ENCODE data around the gene SLC15A4. TPM values are rescaled to one million over a fixed set of nuclear protein-coding genes. Genes with fewer than 3 reads are reported as not detected.
A peak's percentile ranks its signal among the peaks of the same experiment; 100 is the strongest.
"Not testable (repeated sequence)": the region's sequence is repeated elsewhere in the genome, so short reads cannot be mapped to it uniquely, and the experiment has no call there.

SLC15A4 gene
- total RNA-seq, 1 experiment from 2014 or later, result 35.0 TPM

GRCh38 chr12:128852026-128852698 is 28.4 kb upstream of the SLC15A4 start:
- no peak for DNase-seq
- peaks cover 17% of the 10 kb centered on the region for H3K27me3 ChIP-seq (ENCODE audit: control insufficient read depth, insufficient read depth, low read length)
- no peaks in the 10 kb centered on the region for H3K36me3 ChIP-seq (replicated peaks; ENCODE audit: control insufficient read depth, insufficient read depth, low read length)
- no peak overlapping the region for H3K4me3 ChIP-seq (ENCODE audit: insufficient read depth, low read depth, low read length)

DNA sequence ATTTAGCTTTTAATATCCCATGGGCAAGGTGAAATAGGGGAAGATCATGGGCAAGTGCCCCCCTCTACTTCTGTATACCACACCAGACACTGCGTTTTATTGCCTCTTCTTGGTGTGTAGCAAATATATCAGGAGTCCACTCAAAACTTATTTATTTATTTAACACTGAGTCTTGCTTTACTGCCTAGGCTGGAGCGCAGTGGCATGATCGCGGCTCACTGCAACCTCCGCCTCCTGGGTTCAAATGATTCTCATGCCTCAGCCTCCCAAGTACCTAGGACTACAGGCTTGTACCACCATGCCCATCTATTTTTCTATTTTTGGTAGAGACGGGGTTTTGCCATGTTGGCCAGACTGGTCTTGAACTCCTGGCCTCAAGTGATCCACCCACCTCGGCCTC is 27.7 kb upstream of the SLC15A4 start:
- not testable (repeated sequence) for H3K36me3 ChIP-seq (replicated peaks; ENCODE audit: control insufficient read depth, insufficient read depth, low read length)

DNA sequence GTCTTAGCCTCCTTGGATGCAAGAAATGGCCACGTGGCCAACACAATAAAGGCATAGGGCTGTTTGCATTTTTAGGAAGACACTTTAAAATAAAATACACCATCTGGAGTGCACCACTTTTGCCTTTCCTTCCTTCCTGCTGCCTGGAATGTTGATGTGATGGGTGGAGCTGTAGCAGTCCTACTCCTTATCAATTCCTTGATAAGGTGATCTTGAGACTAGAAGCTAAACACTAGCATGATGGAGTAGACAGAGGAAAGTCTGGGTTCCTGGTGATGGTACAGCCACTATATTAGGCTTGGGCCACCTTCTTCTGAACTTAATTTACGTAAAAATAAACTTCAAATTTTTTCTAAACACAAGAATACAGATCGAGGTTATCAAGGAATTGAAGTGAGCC is 26.6 kb upstream of the SLC15A4 start:
- DNase-seq, result no peak
- Histone ChIP-seq H3K27me3 (ENCODE audit: control insufficient read depth, insufficient read depth, low read length) (peaks cover 17% of the 10 kb centered on the region), H3K36me3 (replicated peaks; ENCODE audit: control insufficient read depth, insufficient read depth, low read length) (no peaks in the 10 kb centered on the region), H3K4me3 (ENCODE audit: insufficient read depth, low read depth, low read length) (no peak overlapping the region)

More for the DNA sequence above, 27.7 kb upstream of the SLC15A4 start:
- H3K27me3 ChIP-seq (ENCODE audit: control insufficient read depth, insufficient read depth, low read length), result peaks cover 17% of the 10 kb centered on the region
- not testable (repeated sequence) for H3K4me3 ChIP-seq (ENCODE audit: insufficient read depth, low read depth, low read length); DNase-seq

GRCh38 chr12:128849806-128850205 is 26.0 kb upstream of the SLC15A4 start:
- peaks cover 16% of the 10 kb centered on the region for H3K27me3 ChIP-seq (ENCODE audit: control insufficient read depth, insufficient read depth, low read length)
- not testable (repeated sequence) for DNase-seq; H3K36me3 ChIP-seq (replicated peaks; ENCODE audit: control insufficient read depth, insufficient read depth, low read length); H3K4me3 ChIP-seq (ENCODE audit: insufficient read depth, low read depth, low read length)

DNA sequence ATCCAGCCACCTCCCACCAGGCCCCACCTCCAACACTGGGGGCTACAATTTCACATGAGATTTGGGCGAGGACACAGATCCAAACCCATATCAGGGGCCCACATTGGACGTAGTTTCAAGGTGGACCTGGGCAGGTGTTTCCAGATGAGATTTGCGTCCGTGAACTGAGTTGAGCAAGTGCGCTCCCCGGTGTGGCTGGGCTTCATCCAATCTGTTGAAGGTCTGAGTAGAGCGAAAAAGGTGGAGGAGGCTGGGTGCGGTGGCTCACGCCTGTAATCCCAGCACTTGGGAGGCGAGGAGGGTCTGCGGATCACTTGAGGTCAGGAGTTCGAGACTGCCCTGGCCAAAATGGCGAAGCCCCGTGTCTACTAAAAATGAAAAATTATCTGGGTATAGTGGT is 24.6 kb upstream of the SLC15A4 start:
- DNase-seq, result no peak
- H3K4me3 ChIP-seq (ENCODE audit: insufficient read depth, low read depth, low read length), result no peak overlapping the region
- peaks cover 7% of the 10 kb centered on the region for H3K27me3 ChIP-seq (ENCODE audit: control insufficient read depth, insufficient read depth, low read length)
- H3K36me3 ChIP-seq (replicated peaks; ENCODE audit: control insufficient read depth, insufficient read depth, low read length), result no peaks in the 10 kb centered on the region

GRCh38 chr12:128846671-128847070 is 22.9 kb upstream of the SLC15A4 start:
- H3K4me3 ChIP-seq (ENCODE audit: insufficient read depth, low read depth, low read length); H3K27me3 ChIP-seq (ENCODE audit: control insufficient read depth, insufficient read depth, low read length); DNase-seq; H3K36me3 ChIP-seq (replicated peaks; ENCODE audit: control insufficient read depth, insufficient read depth, low read length): not testable (repeated sequence)

- no peak overlapping the region for H3K4me3 ChIP-seq (ENCODE audit: insufficient read depth, low read depth, low read length)
- no peaks in the 10 kb centered on the region for H3K27me3 ChIP-seq (ENCODE audit: control insufficient read depth, insufficient read depth, low read length)
- DNase-seq, result peak; percentile 83
- no peaks in the 10 kb centered on the region for H3K36me3 ChIP-seq (replicated peaks; ENCODE audit: control insufficient read depth, insufficient read depth, low read length)
Measured at GRCh38 chr12:128844031-128844635, 20.4 kb upstream of the SLC15A4 start.

DNA sequence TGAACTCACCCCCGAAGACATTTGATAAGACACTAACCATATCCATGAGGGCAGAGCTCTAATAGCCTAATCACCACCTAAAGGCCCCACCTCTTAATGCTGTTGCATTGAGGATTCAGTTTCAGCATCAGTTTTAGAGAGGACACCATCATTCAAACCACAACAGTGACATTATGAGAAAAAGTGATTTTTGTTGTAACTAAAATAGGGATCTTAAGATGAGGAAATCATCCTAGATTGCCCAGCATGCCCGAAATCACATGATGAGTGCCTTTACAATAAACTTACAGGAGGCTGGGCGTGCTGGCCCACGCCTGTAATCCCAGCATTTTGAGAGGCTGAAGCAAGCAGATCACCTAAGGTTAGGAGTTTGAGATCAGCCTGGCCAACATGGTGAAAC is 19.8 kb upstream of the SLC15A4 start:
- no peaks in the 10 kb centered on the region for H3K36me3 ChIP-seq (replicated peaks; ENCODE audit: control insufficient read depth, insufficient read depth, low read length)
- DNase-seq, result no peak

DNA sequence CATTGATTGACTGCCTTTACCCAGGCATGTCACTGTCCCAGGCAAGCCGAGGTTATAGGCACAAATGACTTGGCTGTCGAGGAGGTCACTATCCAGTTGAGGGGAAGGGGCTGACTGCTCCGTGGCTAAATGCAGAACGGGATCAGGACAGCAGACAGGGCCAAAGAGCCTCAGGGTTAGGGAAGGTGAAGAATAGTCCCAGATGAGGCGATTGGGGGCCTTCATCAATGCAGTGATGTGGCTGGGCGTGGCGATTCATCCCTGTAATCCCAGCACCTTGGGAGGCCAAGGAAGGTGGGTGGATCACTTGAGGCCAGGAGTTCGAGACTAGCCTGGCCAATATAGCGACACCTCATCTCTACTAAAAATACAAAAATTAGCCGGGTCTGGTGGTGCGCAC is 18.8 kb upstream of the SLC15A4 start:
- Histone ChIP-seq H3K36me3 (replicated peaks; ENCODE audit: control insufficient read depth, insufficient read depth, low read length) (no peaks in the 10 kb centered on the region), H3K4me3 (ENCODE audit: insufficient read depth, low read depth, low read length) (no peak overlapping the region), H3K27me3 (ENCODE audit: control insufficient read depth, insufficient read depth, low read length) (no peaks in the 10 kb centered on the region)
- DNase-seq, result peak; percentile 2

More for the DNA sequence above, 19.8 kb upstream of the SLC15A4 start:
- no peaks in the 10 kb centered on the region for H3K27me3 ChIP-seq (ENCODE audit: control insufficient read depth, insufficient read depth, low read length)
- H3K4me3 ChIP-seq (ENCODE audit: insufficient read depth, low read depth, low read length), result no peak overlapping the region

- DNase-seq, result no peak
- H3K27me3 ChIP-seq (ENCODE audit: control insufficient read depth, insufficient read depth, low read length), result no peaks in the 10 kb centered on the region
- no peaks in the 10 kb centered on the region for H3K36me3 ChIP-seq (replicated peaks; ENCODE audit: control insufficient read depth, insufficient read depth, low read length)
- no peak overlapping the region for H3K4me3 ChIP-seq (ENCODE audit: insufficient read depth, low read depth, low read length)
Measured at GRCh38 chr12:128840862-128841468, 17.2 kb upstream of the SLC15A4 start.

- not testable (repeated sequence) for H3K4me3 ChIP-seq (ENCODE audit: insufficient read depth, low read depth, low read length); DNase-seq; H3K27me3 ChIP-seq (ENCODE audit: control insufficient read depth, insufficient read depth, low read length); H3K36me3 ChIP-seq (replicated peaks; ENCODE audit: control insufficient read depth, insufficient read depth, low read length)
Measured at GRCh38 chr12:128839885-128840284, 16.1 kb upstream of the SLC15A4 start.

DNA sequence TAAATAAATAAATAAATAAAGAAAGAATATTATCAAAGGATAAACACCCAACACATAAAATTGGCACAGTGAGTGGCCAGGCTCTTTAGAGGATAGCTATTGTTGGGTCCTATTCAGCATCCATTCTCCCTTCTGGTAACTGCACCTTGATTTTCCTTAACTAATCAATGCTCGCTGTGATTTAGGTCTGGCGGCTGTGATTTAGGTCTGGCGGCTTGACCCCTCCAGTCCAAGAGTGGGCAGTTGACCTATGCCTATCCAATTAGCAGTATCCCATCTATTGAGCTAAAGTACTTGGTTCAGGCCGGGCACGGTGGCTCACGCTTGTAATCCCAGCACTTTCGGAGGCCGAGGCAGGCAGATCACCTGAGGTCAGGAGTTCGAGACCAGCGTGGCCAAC is 9.7 kb upstream of the SLC15A4 start:
- Histone ChIP-seq H3K27me3 (ENCODE audit: control insufficient read depth, insufficient read depth, low read length) (no peaks in the 10 kb centered on the region), H3K4me3 (ENCODE audit: insufficient read depth, low read depth, low read length) (no peak overlapping the region), H3K36me3 (replicated peaks; ENCODE audit: control insufficient read depth, insufficient read depth, low read length) (no peaks in the 10 kb centered on the region)
- DNase-seq, result no peak

- Histone ChIP-seq H3K36me3 (replicated peaks; ENCODE audit: control insufficient read depth, insufficient read depth, low read length) (no peaks in the 10 kb centered on the region), H3K4me3 (ENCODE audit: insufficient read depth, low read depth, low read length) (no peak overlapping the region), H3K27me3 (ENCODE audit: control insufficient read depth, insufficient read depth, low read length) (no peaks in the 10 kb centered on the region)
- DNase-seq, result no peak
Measured at GRCh38 chr12:128830505-128830893, 6.7 kb upstream of the SLC15A4 start.

DNA sequence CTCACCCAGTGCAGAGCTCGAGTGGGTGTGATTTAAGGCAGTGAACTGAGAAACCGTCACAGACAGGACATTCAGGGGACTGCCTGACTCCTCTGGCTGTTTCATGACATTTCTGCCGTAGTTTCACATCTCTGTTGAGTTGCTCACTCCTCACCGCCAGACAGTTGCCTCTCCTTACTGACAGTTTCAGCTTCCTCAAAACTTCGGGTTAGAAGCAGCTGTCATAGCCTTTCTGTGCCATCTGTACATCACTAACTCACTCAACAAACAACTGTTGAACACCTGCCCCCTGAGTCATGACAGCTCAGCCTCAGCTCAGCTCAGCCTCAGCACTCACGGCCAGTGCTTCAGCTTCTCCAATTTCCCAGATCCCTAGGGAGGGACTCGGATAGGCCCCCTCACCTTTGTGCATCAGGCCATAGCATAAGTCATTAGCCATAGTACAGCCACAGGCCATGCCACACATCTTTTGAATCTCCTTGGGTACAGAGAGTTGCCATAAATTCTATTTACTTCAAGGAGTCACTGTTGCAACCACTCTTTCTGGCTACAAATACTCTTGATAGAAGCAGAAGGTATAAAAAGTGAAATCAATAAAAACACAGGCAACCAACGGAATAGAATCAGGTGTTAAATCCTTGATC is 6.2 kb upstream of the SLC15A4 start:
- no peak for DNase-seq
- H3K36me3 ChIP-seq (replicated peaks; ENCODE audit: control insufficient read depth, insufficient read depth, low read length), result no peaks in the 10 kb centered on the region
- no peak overlapping the region for H3K4me3 ChIP-seq (ENCODE audit: insufficient read depth, low read depth, low read length)
- H3K27me3 ChIP-seq (ENCODE audit: control insufficient read depth, insufficient read depth, low read length), result no peaks in the 10 kb centered on the region

DNA sequence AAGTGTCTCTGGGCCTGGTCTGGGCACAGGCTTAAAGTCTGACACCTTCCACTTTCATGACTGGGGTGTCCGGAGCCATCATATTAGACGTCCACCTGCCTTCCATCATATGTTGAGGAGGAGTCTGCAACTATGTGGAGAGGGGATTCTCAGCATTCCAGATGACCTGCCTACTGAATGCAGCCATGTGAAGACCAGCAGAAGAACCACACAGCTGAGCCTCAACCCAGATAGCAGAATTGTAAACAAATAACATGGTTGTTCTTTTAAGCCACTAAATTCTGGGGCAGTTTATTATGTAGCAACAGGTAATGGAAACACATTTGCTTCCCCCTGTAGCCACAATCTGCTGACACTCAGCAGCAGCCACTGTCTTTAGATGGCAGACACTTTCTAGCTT is 4.0 kb upstream of the SLC15A4 start:
- no peaks in the 10 kb centered on the region for H3K36me3 ChIP-seq (replicated peaks; ENCODE audit: control insufficient read depth, insufficient read depth, low read length)
- no peak overlapping the region for H3K4me3 ChIP-seq (ENCODE audit: insufficient read depth, low read depth, low read length)
- DNase-seq, result no peak
- no peaks in the 10 kb centered on the region for H3K27me3 ChIP-seq (ENCODE audit: control insufficient read depth, insufficient read depth, low read length)
